ENCODE results near the gene TEKTIP1.

Gene TEKTIP1

GRCh38 chr19:3538965-3539755 is at the start of gene TEKTIP1:
Gene TEKTIP1 (plus strand): TSS chr19:3539174. CDS start chr19:3539178, 4 bp downstream.
- TF ChIP-seq, protein P1, sequence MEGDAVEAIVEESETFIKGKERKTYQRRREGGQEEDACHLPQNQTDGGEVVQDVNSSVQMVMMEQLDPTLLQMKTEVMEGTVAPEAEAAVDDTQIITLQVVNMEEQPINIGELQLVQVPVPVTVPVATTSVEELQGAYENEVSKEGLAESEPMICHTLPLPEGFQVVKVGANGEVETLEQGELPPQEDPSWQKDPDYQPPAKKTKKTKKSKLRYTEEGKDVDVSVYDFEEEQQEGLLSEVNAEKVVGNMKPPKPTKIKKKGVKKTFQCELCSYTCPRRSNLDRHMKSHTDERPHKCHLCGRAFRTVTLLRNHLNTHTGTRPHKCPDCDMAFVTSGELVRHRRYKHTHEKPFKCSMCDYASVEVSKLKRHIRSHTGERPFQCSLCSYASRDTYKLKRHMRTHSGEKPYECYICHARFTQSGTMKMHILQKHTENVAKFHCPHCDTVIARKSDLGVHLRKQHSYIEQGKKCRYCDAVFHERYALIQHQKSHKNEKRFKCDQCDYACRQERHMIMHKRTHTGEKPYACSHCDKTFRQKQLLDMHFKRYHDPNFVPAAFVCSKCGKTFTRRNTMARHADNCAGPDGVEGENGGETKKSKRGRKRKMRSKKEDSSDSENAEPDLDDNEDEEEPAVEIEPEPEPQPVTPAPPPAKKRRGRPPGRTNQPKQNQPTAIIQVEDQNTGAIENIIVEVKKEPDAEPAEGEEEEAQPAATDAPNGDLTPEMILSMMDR (IDR thresholded peaks at IDR 0.05; ENCODE audit: insufficient read depth, low read depth, low read length, missing control alignments), result no peak
- H3K4me3 ChIP-seq (ENCODE audit: low read depth, low read length), result no peak within 1 kb of the TSS
- DNase-seq (ENCODE audit: low read depth), result no peak

GRCh38 chr19:3491396-3492119 is 47.4 kb upstream of the TEKTIP1 start:
- TF ChIP-seq, protein P1 (IDR thresholded peaks at IDR 0.05; ENCODE audit: insufficient read depth, low read depth, low read length, missing control alignments), result no peak
- H3K4me3 ChIP-seq (ENCODE audit: low read depth, low read length), result no peak overlapping the region
- DNase-seq (ENCODE audit: low read depth), result no peak

GRCh38 chr19:3492131-3492839 is 46.7 kb upstream of the TEKTIP1 start:
- TF ChIP-seq, protein P1 (IDR thresholded peaks at IDR 0.05; ENCODE audit: insufficient read depth, low read depth, low read length, missing control alignments), result no peak
- no peak for DNase-seq (ENCODE audit: low read depth)
- no peak overlapping the region for H3K4me3 ChIP-seq (ENCODE audit: low read depth, low read length)

DNA sequence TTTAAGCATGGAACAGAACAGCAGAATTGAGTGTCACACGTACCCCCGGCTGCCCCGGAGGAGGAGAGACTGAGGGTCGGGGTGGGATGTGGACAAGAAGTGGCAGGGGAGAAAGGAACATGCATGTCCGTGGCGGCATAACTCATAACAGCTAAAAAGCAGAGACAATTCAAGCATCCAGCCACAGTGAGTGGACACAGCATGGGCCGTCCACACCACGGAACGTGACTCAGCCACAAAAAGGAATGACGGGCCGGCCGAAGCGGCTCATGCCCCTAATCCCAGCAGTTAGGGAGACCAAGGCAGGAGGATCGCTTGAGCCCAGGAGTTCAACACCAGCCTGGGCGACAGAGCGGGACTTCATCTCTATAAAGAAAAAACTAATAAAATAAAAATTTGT is 46.1 kb upstream of the TEKTIP1 start:
- TF ChIP-seq, protein P1 (IDR thresholded peaks at IDR 0.05; ENCODE audit: insufficient read depth, low read depth, low read length, missing control alignments), result no peak
- no peak overlapping the region for H3K4me3 ChIP-seq (ENCODE audit: low read depth, low read length)
- DNase-seq (ENCODE audit: low read depth), result no peak

GRCh38 chr19:3493651-3494050 is 45.3 kb upstream of the TEKTIP1 start:
- H3K4me3 ChIP-seq (ENCODE audit: low read depth, low read length), result no peak overlapping the region
- DNase-seq (ENCODE audit: low read depth), result no peak
- TF ChIP-seq, protein P1 (IDR thresholded peaks at IDR 0.05; ENCODE audit: insufficient read depth, low read depth, low read length, missing control alignments), result no peak

- DNase-seq (ENCODE audit: low read depth), result peak; percentile 23
- TF ChIP-seq, protein P1 (IDR thresholded peaks at IDR 0.05; ENCODE audit: insufficient read depth, low read depth, low read length, missing control alignments), result no peak
- no peak overlapping the region for H3K4me3 ChIP-seq (ENCODE audit: low read depth, low read length)
Observed at GRCh38 chr19:3494051-3494450, 44.9 kb upstream of the TEKTIP1 start.
